Thoracic aorta endothelial cell (primary cell): ENCODE results near the gene SELP. TPM values are rescaled to one million over a fixed set of nuclear protein-coding genes. Genes with fewer than 3 reads are reported as not detected.

ENCODE experiments used
- total RNA-seq: library from RNA; depleted of rRNA; stranded (reverse); fragments of >200 nt; gene quantifications from 2 replicates; pipeline ENCODE4 v1.2.3, GENCODE V29; 2012

Gene SELP
- total RNA-seq = 2.8 and 4.8 TPM in 2 replicates

GRCh38 chr1:169630006-169630405 is at the start of gene SELP:
Gene SELP, minus strand, starts transcription at chr1:169630124. Its CDS starts 50 bp downstream, at chr1:169630074.

GRCh38 chr1:169586395-169587255 is 43.3 kb downstream of the SELP start, which contains the start of gene F5:
Gene F5, minus strand, starts transcription at chr1:169586481. Its CDS starts 95 bp downstream, at chr1:169586386.

Other genes starting within 250 kb of the SELP start
- 1.1 and 2.1 TPM in 2 replicates for gene CCDC181, start 202.7 kb downstream of the SELP start, total RNA-seq
- 13.7 and 16.2 TPM in 2 replicates for gene SLC19A2, start 144.2 kb downstream of the SELP start, total RNA-seq
- gene F5, start 43.6 kb downstream of the SELP start, total RNA-seq = 0.27 and 0.36 TPM in 2 replicates
- gene SELL, start 81.5 kb upstream of the SELP start, total RNA-seq = 1.9 and 3.6 TPM in 2 replicates
- gene SELE, start 104.0 kb upstream of the SELP start, total RNA-seq = 0.57 and 2.7 TPM in 2 replicates
- 9.0 and 9.8 TPM in 2 replicates for gene METTL18, start 164.8 kb upstream of the SELP start, total RNA-seq